GM20000 (cell line): ENCODE results near the gene COL27A1.
"Not testable (repeated sequence)": the region's sequence is repeated elsewhere in the genome, so short reads cannot be mapped to it uniquely, and the experiment has no call there.

Experiments used
- DNase-seq: peaks from one replicate; pipeline ENCODE4 v3.0.0; 2012; ENCODE audit warnings: low spot score
- TF ChIP-seq, protein P1 (sequence below): IDR thresholded peaks from 2 replicates; pipeline ENCODE4 v1.5.1; 2012; ENCODE audit warnings: mild to moderate bottlenecking, control low read depth; ENCODE audit errors: extremely low read depth, missing control alignments

COL27A1 gene

DNA sequence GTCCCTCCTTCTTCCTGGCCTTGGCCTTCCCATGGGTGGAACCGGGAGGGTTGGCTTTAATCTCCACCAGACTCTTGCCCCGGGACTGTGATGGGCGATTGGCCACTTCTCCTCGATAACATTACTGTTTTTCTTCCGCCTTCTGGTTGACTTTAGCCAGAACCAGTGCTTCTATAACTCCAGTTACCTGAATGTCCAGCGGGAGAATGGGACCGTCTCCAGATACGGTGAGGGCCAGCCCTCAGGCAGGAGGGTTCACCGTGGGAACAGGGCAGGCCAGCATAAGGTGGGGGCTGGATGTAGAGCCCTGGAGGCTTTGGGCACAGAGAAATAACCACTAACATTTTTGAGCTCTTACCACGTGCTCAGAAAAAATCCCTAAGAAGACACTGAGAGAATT lies 175.3 kb downstream of the COL27A1 start:
- TF ChIP-seq, protein P1, sequence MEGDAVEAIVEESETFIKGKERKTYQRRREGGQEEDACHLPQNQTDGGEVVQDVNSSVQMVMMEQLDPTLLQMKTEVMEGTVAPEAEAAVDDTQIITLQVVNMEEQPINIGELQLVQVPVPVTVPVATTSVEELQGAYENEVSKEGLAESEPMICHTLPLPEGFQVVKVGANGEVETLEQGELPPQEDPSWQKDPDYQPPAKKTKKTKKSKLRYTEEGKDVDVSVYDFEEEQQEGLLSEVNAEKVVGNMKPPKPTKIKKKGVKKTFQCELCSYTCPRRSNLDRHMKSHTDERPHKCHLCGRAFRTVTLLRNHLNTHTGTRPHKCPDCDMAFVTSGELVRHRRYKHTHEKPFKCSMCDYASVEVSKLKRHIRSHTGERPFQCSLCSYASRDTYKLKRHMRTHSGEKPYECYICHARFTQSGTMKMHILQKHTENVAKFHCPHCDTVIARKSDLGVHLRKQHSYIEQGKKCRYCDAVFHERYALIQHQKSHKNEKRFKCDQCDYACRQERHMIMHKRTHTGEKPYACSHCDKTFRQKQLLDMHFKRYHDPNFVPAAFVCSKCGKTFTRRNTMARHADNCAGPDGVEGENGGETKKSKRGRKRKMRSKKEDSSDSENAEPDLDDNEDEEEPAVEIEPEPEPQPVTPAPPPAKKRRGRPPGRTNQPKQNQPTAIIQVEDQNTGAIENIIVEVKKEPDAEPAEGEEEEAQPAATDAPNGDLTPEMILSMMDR, result no peak
- no peak for DNase-seq

DNA sequence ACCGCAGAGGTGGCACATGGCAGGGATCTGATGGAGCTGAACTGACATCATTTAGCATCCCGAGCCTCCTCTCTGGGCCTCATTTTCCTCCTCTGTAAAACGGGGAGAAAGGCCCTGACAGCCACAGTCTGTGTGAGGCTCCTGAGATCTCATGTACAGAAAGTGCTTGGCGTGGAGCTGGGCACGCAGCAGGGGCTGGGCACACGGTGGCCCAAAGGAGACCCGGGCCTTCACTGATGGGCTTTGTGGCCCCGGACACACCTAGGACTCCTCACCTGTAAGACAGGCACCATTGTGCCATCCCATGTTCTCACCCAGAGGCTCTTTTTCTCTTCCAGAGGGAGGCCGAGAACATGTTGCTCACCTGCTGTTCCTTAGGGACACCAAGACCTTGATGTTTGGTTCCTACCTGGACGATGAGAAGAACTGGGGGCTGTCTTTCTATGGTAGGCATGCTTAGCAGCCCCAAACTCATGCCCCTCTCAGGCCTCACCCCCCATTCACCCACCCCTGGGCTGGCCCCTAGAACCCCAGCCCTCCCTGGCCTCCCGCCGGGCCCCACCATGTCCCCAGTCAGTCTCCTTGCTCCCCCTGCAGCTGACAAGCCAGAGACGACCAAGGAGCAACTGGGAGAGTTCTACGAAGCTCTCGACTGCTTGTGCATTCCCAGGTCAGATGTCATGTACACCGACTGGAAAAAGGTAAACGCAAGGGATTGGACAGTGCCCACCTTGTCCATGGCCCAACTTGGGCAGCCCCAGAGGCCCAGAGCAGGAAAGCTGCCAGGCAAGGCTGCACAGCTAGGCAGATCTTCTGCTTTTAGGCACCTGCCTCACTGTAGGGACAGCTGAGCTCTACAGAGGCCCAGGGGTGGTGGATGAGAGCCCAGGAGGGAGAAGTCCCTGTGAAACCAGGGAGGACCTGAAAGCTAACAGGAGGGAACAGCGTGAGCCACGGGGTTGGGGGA lies 176.2 kb downstream of the COL27A1 start:
- not testable (repeated sequence) for DNase-seq

DNA sequence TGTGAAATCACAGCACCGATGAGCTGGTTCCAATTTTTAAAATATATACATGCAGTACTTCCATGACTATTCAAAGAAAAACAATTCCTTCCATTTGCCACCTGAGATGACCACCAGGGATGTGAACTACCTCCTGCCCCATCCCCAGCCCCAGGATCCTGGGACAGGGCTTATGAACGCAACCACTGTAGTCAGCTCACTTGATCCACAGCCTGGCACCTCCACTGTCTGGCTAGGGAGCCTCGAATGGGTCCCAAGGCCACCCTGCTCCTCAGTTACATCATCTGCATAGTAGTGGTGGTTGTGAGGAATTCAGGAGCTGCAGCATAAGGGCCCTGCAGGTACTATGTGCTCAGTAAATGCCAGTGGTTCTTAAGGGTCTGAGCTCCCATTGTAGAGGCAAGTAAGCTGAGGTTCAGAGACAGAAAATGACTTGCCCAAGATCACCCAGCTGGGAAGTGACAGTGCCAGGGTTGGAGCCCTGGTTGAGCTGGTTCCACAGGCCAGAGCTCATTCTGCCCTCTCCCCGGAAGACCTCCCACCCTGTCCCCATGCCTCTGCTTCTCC lies 177.2 kb downstream of the COL27A1 start:
- DNase-seq, result not testable (repeated sequence)

DNA sequence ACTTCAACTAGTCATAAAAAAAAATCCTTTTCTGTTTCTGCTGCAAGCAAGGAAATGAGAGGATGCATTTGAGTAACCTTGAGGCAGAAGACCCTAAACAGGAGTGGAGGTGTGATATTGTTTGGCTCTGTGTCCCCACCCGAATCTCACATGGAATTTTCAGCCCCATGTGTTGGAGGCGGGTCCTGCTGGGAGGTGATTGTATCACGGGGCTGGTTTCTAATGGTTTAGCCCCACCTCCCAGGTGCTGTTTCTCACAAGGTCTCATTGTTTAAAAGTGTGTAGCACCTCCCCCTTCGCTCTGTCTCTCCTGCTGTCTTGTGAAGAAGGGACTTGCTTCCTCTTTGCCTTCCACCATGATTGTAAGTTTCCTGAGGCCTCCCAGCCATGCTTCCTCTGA lies 178.4 kb downstream of the COL27A1 start:
- DNase-seq, result not testable (repeated sequence)

DNA sequence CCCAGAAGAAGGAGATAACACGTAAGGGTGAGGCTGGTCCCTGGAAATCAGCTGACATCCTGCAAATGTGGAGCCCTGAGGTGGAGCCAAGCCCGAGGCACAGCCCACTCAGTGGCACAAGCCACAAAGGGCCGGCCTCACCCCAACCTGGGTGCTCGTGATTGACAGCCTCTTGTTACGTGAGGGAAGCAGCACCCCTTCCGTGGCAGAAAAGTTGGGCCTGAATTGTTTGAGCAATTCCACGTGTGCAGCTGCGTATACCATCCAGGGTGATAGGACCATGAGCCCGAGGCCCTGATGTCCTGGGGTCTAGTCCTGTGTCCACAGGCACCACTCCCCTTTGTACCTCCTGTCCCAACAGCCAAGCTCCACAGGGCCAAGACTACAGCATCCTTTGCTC lies 179.2 kb downstream of the COL27A1 start:
- TF ChIP-seq, protein P1, result no peak
- DNase-seq, result no peak

DNA sequence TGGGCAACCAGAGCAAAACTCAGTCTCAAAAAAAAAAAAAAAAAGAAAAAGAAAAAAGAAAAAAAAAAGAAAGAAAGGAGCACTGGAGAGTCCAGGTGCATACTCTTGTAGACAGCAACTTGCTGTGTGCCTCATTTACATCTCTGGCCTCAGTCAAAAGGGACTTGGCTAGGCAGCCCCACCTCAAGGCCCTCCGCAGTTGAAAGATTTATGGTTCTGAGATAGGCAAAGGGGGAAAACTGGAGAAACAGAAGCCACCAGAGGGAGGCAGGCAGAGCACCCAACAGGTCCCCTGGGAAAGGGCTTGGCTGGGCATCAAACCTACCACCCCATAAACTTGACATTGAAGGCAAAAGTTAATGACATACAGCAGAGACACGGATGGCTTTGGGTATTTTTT lies 180.4 kb downstream of the COL27A1 start:
- TF ChIP-seq, protein P1, result no peak
- DNase-seq, result no peak

DNA sequence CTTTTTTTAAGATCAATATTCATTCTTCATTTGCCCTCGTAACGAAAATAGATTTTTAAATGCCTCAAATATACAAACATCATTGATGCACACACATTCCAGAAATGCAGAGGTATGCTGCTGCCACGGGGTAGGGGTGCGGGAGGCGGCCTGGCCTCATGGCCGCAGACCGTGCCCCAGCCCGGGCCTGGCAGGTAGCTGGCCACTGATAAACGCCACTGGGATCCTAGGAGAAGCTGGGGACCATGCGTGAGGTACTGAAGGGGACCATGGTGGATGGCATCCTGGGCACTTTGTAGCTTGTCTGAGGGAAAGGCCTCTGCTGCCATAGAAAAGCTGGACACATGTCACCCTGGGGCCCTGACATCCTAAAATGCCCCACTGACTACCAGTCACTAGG lies 180.8 kb downstream of the COL27A1 start:
- TF ChIP-seq, protein P1, result no peak
- DNase-seq, result no peak

DNA sequence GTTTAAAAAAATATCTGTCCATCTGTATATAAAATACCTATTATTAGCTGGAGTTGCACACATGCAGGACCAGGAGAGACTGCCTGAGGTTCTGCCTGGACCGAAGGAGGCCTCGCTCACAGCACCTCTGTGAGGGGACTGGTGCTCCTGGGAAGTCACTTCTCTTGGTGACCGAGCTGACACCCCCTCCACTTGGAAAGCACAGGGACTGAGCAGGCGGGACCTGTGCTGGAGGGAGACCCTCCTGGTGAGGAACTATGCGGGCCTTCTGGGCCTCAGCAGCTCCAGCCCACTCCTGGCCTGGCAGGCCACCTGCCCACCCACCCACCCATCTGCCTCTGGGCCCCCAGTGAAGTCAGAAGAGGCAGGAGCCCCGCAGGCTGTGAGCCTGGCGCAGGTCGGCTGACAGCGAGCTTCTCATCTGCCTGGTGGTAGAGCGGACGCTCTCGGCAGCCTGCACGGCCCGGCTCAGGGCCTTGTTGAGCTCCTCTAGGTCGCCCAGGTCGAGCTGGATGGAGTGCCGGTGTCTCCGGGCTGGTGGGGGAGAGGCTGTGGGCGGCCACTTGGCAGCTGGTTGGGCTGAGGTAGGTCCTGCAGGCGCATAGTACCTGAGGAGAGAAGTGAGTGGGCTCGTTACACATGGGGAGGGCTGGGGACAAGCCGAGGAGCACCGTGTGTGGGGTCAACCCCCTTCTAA lies 181.5 kb downstream of the COL27A1 start:
- no peak for DNase-seq
- TF ChIP-seq, protein P1, result no peak
